Activated T-helper 1 cell treated with anti-CD3 and anti-CD28 coated beads, Interleukin-12 subunit alpha, Interleukin-12 subunit beta, Interleukin-2, Interleukin-4 antibody, amounts not matched to agents 30 ng/mL and 10 ng/mL and 1 ng/mL, durations not matched to agents 14 hours and 24 hours and 36 hours (primary cell): ENCODE measurements around the gene KCTD17. TPM values are rescaled to one million over a fixed set of nuclear protein-coding genes. Genes with fewer than 3 reads are reported as not detected.
A peak's percentile ranks its signal among the peaks of the same experiment; 100 is the strongest.

Source experiments
- DNase-seq: peaks from one replicate; pipeline ENCODE4 v3.0.0; 2021; ENCODE audit warnings: low spot score
- H3K27ac Mint-ChIP-seq: one replicate; pipeline ENCODE4 v1.8.0; 2021; ENCODE audit warnings: mild to moderate bottlenecking, mixed read lengths
- H3K27me3 Mint-ChIP-seq: one replicate; pipeline ENCODE4 v1.8.0; 2022; ENCODE audit warnings: mild to moderate bottlenecking, moderate library complexity, mixed read lengths; ENCODE audit not compliant: insufficient read depth
- H3K36me3 Mint-ChIP-seq: one replicate; pipeline ENCODE4 v1.8.0; 2021; ENCODE audit warnings: low read depth, mixed read lengths
- H3K4me1 Mint-ChIP-seq: one replicate; pipeline ENCODE4 v1.8.0; 2021; ENCODE audit warnings: low read depth, mixed read lengths
- H3K4me3 Mint-ChIP-seq: one replicate; pipeline ENCODE4 v1.8.0; 2021; ENCODE audit warnings: mild to moderate bottlenecking, moderate library complexity, mixed read lengths
- H3K9me3 Mint-ChIP-seq: one replicate; pipeline ENCODE4 v1.8.0; 2021; ENCODE audit warnings: mixed read lengths
- intact Hi-C: fragments of 100-400 bp; cut with micrococcal nuclease; formaldehyde crosslinking; loops from one replicate; pipeline ENCODE4 v1.15.1; 2024
- total RNA-seq: library from RNA; stranded (reverse); gene quantifications from 2 replicates; pipeline ENCODE4 v1.2.3, GENCODE V29; 2022

Gene KCTD17, protein sequence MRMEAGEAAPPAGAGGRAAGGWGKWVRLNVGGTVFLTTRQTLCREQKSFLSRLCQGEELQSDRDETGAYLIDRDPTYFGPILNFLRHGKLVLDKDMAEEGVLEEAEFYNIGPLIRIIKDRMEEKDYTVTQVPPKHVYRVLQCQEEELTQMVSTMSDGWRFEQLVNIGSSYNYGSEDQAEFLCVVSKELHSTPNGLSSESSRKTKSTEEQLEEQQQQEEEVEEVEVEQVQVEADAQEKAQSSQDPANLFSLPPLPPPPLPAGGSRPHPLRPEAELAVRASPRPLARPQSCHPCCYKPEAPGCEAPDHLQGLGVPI
- 65.4 and 68.1 TPM in 2 replicates for total RNA-seq

DNA sequence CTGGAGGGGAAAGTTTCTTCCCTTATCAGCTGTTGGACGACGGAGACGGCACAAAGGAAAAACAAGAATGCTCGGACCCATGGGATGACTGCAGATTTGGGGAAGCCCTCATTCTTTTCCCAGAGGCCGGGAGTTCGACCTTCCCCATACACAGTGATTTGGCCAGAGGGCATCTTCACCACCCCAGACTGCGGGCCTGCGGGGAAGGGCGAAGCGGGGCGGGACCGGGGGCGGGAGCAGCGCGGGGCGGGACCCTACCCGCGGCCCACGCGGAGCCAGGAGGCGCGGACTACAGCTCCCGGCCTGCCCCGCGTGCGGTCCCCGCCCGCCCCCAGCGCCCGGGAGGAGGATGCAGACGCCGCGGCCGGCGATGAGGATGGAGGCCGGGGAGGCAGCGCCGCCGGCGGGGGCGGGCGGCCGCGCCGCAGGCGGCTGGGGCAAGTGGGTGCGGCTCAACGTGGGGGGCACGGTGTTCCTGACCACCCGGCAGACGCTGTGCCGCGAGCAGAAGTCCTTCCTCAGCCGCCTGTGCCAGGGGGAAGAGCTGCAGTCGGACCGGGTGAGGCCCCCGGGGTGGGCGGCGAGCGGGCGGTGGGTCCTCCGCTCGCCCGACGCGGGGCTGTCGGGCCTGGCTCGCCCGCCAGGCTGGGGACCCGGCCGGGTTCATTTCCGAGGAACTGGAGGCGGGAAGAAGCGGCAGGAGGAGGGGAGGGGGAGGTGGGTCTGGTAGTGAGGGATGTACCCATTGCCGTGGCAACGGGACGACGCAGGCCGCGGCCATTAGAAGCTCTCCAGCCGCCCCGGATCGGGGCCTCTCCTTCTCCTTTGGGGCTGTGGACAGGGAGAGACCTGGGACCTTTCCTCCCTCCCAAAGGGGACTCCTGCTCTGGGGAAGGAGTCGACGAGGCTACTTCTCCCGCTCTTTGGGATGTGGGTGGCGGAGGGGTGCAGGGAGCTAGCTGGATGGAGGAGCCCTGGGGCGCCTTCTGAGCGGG, at the start of gene KCTD17:
Gene KCTD17, plus strand, starts transcription at position 352 of the 995 bp plus-strand sequence. Its CDS starts 19 bp downstream, at position 371.
- intact Hi-C loops: loop anchor here (1.0 kb wide), 1 partner anchor 275 kb away; the partner anchor contains the start of gene IFT27
- H3K9me3 Mint-ChIP-seq: no peaks in the 10 kb centered on the region
- peaks cover 1% of the 10 kb centered on the region for H3K27me3 Mint-ChIP-seq
- peak within 1 kb of the TSS; percentile 87 for H3K4me3 Mint-ChIP-seq
- DNase-seq: peak; percentile 79
- H3K4me1 Mint-ChIP-seq: peaks cover 9% of the 10 kb centered on the region
- peaks cover 6% of the 10 kb centered on the region for H3K36me3 Mint-ChIP-seq
- H3K27ac Mint-ChIP-seq: peak within 1 kb of the TSS; percentile 74

DNA sequence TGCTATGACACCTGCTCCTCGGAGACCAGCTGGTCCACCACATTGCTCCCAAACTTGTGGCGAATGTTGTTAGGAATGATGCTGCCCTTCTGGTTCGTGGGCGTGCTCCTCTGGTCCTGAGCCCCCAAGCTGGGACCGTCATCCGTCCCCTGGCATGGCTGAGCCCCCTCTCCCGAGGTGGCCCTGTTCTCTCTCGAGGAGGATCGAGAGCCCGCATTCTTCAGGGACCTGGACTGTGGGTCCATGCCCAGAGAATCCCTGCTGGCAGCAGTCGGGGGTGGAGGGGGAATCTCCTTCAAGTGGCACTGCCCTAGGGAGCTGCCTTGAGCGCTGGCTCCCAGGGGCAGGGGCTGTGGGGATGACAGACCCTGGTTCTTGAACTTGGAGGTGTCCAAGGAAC, 49.7 kb upstream of the KCTD17 start:
- Mint-ChIP-seq H3K27me3 (peaks cover 25% of the 10 kb centered on the region), H3K9me3 (no peaks in the 10 kb centered on the region), H3K36me3 (no peaks in the 10 kb centered on the region), H3K4me3 (no peak overlapping the region), H3K27ac (no peak overlapping the region), H3K4me1 (no peaks in the 10 kb centered on the region)
- no peak for DNase-seq
- intact Hi-C loops: no loop called here

DNA sequence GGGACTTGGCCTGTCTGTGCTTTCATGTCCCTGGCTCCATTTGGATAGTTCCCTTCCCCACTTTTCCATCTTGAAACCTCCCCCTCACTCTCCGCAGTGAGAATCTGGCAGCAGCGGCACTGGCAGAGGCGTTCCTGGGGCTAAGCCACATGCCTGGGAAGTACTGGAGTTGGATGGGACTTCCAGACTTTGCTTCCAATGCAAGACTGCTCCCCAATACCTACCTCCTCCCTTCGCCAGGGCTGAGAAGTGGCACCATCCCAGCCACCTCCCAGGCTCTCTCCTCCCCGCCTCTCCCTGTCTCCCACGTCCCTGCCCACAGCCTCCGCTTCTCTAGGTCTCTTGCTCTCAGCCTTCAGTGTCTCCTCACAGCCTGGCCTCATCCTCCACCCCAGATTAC, 48.9 kb upstream of the KCTD17 start:
- Mint-ChIP-seq H3K36me3 (no peaks in the 10 kb centered on the region), H3K27me3 (peaks cover 26% of the 10 kb centered on the region), H3K27ac (no peak overlapping the region), H3K4me3 (no peak overlapping the region), H3K9me3 (no peaks in the 10 kb centered on the region), H3K4me1 (no peaks in the 10 kb centered on the region)
- intact Hi-C loops: no loop called here
- no peak for DNase-seq

DNA sequence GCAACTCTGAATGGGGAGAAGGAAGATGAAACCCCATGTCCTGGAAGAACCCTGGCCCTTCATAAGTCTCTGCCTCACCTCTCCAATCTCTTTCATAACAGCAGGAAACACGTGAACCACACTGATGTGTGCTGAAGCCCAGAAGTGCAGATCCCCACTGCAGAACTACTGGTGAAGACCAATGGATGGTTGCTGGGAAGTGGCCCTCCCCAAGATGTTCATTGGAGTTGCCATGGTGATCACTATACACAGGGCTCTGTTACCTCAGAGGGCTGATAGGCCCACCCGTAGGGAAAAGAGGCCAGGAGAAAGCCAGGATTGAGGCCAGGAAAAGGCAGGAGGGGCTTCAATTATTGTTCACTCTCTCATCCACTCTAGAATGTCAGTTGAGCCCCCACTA, 43.9 kb upstream of the KCTD17 start:
- Mint-ChIP-seq H3K4me3 (no peak overlapping the region), H3K36me3 (no peaks in the 10 kb centered on the region), H3K27me3 (peaks cover 35% of the 10 kb centered on the region), H3K9me3 (no peaks in the 10 kb centered on the region), H3K4me1 (peaks cover 13% of the 10 kb centered on the region), H3K27ac (no peak overlapping the region)
- DNase-seq: no peak
- intact Hi-C loops: no loop called here

DNA sequence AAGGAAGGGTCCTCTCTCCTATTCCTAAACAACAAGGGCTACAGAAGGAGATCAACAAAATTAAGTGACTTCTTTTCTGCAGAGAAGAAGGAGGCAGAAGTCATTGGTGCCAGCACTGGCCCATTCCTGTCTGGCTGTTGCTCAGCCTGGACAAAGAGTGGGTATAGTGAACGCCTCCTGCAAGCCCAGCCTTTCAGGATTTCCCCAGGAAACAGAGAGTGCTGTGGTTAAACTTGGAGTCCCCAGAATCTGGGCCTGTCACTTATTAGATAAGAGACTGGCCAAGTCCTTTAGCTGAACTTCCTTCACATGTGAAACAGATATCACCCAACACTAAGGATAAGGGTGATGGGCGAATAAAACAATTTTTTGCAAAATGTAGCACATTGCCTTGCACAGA, 43.2 kb upstream of the KCTD17 start:
- Mint-ChIP-seq H3K4me1 (peaks cover 13% of the 10 kb centered on the region), H3K27me3 (peaks cover 33% of the 10 kb centered on the region), H3K36me3 (no peaks in the 10 kb centered on the region), H3K27ac (no peak overlapping the region), H3K9me3 (no peaks in the 10 kb centered on the region), H3K4me3 (no peak overlapping the region)
- no peak for DNase-seq
- intact Hi-C loops: no loop called here

DNA sequence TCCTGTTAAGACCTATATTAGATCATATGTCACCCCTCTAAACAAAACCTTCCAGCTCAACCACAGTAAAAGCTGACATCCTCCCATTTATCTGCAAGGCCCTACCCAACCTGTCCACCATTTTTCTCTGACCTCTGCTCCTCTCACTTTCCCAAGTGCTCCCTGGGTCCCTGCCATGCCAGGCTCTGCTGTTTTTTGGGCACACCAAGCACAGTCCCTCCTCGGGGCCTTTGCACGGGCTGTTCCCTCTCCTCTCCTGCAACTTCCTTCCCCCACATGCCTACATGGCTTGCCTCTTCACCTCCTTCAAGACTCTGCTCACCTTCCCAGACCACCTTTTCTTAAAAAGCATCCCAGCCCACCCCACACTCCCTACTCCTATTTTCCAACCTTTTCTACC, 42.1 kb upstream of the KCTD17 start:
- intact Hi-C loops: no loop called here
- DNase-seq: no peak
- Mint-ChIP-seq H3K27ac (no peak overlapping the region), H3K4me1 (peaks cover 13% of the 10 kb centered on the region), H3K27me3 (peaks cover 33% of the 10 kb centered on the region), H3K9me3 (no peaks in the 10 kb centered on the region), H3K36me3 (no peaks in the 10 kb centered on the region), H3K4me3 (no peak overlapping the region)

DNA sequence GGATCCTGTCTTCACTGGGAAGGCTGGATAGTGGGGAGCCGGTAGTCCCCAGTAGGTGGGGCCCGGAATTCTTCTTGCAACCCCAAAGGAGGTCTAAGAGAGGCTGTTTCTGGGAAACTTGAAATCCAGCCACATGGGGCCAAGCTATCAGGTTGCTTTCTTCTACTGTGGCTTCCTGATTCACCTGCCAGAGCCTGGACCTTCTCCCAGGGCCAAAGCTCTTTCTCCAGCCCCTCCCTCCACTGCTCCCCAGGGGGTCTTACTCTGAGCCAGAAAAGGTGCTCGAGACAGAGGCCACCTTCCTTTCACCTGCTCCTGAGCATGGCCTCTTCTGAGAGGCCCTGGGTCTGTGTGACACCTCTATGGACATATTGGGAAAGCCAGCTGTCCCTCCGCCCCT, 41.4 kb upstream of the KCTD17 start:
- H3K27me3 Mint-ChIP-seq: peaks cover 29% of the 10 kb centered on the region
- intact Hi-C loops: no loop called here
- no peak overlapping the region for H3K27ac Mint-ChIP-seq
- H3K36me3 Mint-ChIP-seq: no peaks in the 10 kb centered on the region
- no peak for DNase-seq
- no peak overlapping the region for H3K4me3 Mint-ChIP-seq
- no peaks in the 10 kb centered on the region for H3K9me3 Mint-ChIP-seq
- peaks cover 13% of the 10 kb centered on the region for H3K4me1 Mint-ChIP-seq

DNA sequence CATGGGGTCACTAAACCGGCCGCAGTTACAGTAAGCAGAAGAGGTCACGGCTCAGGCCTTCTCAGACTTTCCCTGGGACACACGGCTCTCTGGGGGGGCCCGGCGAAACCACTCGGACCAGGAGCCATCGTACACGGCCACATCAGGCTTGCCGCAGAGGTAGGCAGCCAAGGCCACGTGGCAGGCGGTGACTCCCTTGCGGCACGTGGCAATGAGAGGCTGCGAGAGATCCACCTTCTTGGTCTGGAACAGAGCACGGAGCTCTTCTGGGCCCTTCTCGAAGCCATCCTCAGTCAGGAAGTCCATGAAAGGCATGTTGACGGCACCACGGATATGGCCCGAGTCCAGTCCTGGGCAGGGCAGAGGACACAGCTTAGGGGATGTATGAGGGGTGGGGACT, 40.6 kb upstream of the KCTD17 start:
- intact Hi-C loops: no loop called here
- no peak overlapping the region for H3K27ac Mint-ChIP-seq
- no peaks in the 10 kb centered on the region for H3K36me3 Mint-ChIP-seq
- H3K27me3 Mint-ChIP-seq: peaks cover 23% of the 10 kb centered on the region
- DNase-seq: no peak
- no peak overlapping the region for H3K4me3 Mint-ChIP-seq
- peaks cover 13% of the 10 kb centered on the region for H3K4me1 Mint-ChIP-seq
- no peaks in the 10 kb centered on the region for H3K9me3 Mint-ChIP-seq

DNA sequence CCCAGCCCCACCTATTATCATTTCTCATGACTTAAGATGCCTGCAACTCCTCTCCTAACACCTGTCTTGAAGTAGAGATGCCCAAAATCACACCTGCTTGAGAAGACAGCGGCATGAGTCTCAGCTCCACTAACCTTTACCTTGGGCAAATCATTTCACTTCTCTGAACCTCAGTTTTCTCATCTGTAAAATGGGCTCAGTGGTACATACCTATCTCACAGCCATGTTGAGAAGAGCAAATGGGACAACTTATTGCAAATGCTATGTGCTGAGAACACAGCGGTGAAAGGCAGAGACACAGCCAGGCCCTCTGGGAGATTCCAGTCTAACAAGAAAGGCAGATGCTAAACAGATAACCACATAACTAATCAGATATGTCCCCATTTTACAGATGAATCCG, 40.1 kb upstream of the KCTD17 start:
- no peak overlapping the region for H3K4me3 Mint-ChIP-seq
- H3K9me3 Mint-ChIP-seq: no peaks in the 10 kb centered on the region
- H3K27ac Mint-ChIP-seq: no peak overlapping the region
- peaks cover 13% of the 10 kb centered on the region for H3K4me1 Mint-ChIP-seq
- intact Hi-C loops: no loop called here
- H3K27me3 Mint-ChIP-seq: peaks cover 23% of the 10 kb centered on the region
- no peak for DNase-seq
- no peaks in the 10 kb centered on the region for H3K36me3 Mint-ChIP-seq

DNA sequence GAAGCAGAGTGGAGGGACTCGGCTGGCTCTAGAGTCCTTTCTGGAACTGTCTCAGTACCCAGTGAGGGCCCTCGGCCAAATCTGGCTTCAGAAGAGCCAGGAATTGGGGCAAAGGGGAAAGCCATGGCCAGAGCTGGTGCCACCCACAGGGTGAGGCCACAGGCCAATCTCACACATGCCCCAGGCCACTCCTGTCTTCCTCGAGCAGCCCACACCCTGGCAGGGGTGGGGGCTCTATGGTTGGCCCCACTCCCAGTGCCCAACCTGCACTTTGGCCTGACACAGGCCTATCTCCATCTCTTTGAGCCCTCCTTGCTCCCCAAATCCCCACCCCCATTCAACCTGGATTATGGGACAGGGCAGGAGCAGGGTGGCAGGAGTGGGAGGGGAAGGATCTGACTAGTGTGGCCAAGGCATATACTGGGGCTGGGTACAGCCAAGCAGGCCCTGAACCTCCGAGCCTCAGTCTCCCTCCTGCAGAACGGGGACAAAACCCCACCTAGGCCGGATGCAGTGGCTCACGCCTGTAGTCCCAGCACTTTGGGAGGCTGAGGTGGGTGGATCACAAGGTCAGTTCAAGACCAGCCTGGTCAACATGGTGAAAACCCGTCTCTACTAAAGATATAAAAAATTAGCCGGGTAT, 39.2 kb upstream of the KCTD17 start:
- Mint-ChIP-seq H3K9me3 (no peaks in the 10 kb centered on the region), H3K27ac (no peak overlapping the region), H3K4me1 (peaks cover 13% of the 10 kb centered on the region), H3K36me3 (no peaks in the 10 kb centered on the region), H3K27me3 (peaks cover 16% of the 10 kb centered on the region), H3K4me3 (no peak overlapping the region)
- DNase-seq: no peak
- intact Hi-C loops: no loop called here

DNA sequence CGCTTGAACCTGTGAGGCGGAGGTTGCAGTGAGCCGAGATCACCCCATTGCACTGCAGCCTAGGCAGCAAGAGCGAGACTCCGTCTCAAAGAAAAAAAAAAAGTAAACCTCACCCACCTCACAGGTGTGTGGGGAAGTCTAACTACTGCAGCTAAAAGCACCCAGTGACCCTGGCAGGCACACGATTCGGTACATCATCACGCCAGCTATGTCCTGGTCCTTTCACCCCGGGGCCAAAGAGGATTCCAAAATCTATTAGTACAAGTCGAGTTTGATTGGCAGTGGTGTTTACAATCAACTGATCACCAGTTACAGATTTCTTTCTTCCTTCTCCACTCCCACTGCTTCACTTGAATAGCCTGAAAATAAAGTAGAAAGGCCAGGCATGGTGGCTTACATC, 38.6 kb upstream of the KCTD17 start:
- Mint-ChIP-seq H3K36me3 (no peaks in the 10 kb centered on the region), H3K4me3 (no peak overlapping the region), H3K4me1 (peaks cover 10% of the 10 kb centered on the region), H3K9me3 (no peaks in the 10 kb centered on the region), H3K27ac (no peak overlapping the region), H3K27me3 (peaks cover 12% of the 10 kb centered on the region)
- no peak for DNase-seq
- intact Hi-C loops: no loop called here

DNA sequence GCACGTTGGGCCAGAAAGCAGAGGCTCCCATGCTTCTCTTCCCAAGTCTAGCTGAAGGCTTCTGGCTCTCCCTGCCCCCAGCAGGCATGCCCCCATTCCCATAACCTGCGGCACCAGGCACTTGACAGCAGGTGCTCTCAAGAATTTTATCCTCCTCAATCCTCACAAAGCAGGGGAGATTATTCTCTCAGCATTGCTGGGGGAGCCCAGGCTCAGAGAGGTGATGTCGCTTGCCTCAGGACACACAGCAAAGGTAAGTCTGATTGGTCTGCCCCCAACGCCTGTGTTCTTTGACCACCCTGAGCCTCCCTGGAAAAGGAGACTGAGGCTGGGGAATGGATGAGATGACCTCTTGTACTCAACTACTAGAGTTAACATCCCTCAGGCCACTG, 37.1 kb upstream of the KCTD17 start:
- Mint-ChIP-seq H3K4me1 (no peaks in the 10 kb centered on the region), H3K27ac (no peak overlapping the region), H3K27me3 (peaks cover 4% of the 10 kb centered on the region), H3K9me3 (no peaks in the 10 kb centered on the region), H3K36me3 (no peaks in the 10 kb centered on the region), H3K4me3 (no peak overlapping the region)
- intact Hi-C loops: no loop called here
- no peak for DNase-seq
